Measurements from ENCODE around the gene KCND2.

Gene KCND2

DNA sequence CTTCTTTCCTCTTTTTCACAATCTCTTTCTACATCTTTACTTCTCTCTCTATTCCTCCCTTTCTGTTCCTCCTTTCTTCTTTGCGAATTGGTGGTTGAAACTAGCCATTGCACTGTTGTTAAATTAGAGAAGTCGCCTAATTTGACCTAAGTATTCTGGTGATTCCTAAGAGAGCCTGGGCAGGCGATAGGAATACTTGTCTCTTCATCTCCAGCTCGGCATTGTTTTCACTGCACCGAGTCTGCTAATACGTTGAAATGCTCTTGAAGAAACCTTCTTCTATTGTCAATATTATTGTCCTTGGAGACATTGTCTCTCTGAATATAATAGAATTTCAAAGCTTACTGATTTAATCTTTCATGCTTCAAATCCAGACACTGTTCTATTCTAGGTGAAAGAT lies 31.7 kb downstream of the KCND2 start:
- H3K9me3 ChIP-seq (ENCODE audit: control extremely low read depth in 1 of 5, control insufficient read depth in 4 of 5, insufficient read depth in 2 of 5, low read depth in 1 of 5, low read length in 4 of 5) = no peaks in the 10 kb centered on the region
- POLR2A ChIA-PET = no interaction called here

GRCh38 chr7:120307991-120308545 lies 35.1 kb downstream of the KCND2 start:
- H3K27me3 ChIP-seq (replicated peaks in 2 of 5; ENCODE audit: control insufficient read depth in 4 of 5, insufficient read depth in 5 of 5, low read length in 4 of 5) = peaks cover 0 to 3% (median 0%) of the 10 kb centered on the region in 5 experiments
- no peak overlapping the region for H3K4me3 ChIP-seq (ENCODE audit: control insufficient read depth in 1 of 7, extremely low read depth in 1 of 7, insufficient read depth in 4 of 7, low read depth in 2 of 7, low read length in 6 of 7)
- CTCF ChIA-PET = no interaction called here
- no peak for DNase-seq
- no peaks in the 10 kb centered on the region for H3K36me3 ChIP-seq (ENCODE audit: control insufficient read depth in 4 of 4, insufficient read depth in 4 of 4, low read length in 3 of 4)
- H3K27ac ChIP-seq (ENCODE audit: insufficient read depth in 1 of 2, low read depth in 1 of 2, low read length in 2 of 2, poor library complexity in 1 of 2, severe bottlenecking in 2 of 2) = no peak overlapping the region
- no peaks in the 10 kb centered on the region for H3K4me1 ChIP-seq (ENCODE audit: control extremely low read depth in 1 of 4, control insufficient read depth in 4 of 4, insufficient read depth in 4 of 4, low read length in 3 of 4)
- no peaks in the 10 kb centered on the region for H3K9me3 ChIP-seq (ENCODE audit: control extremely low read depth in 1 of 5, control insufficient read depth in 4 of 5, insufficient read depth in 2 of 5, low read depth in 1 of 5, low read length in 4 of 5)
- POLR2A ChIA-PET = no interaction called here
- WGBS (ENCODE audit: insufficient coverage) = 38% methylated on average over 1 of the region's 4 CpGs

More for the DNA sequence above, 31.7 kb downstream of the KCND2 start:
- no peak for DNase-seq
- H3K27ac ChIP-seq (ENCODE audit: insufficient read depth in 1 of 2, low read depth in 1 of 2, low read length in 2 of 2, poor library complexity in 1 of 2, severe bottlenecking in 2 of 2) = no peak overlapping the region
- H3K36me3 ChIP-seq (ENCODE audit: control insufficient read depth in 4 of 4, insufficient read depth in 4 of 4, low read length in 3 of 4) = no peaks in the 10 kb centered on the region
- WGBS (ENCODE audit: insufficient coverage) = 100% methylated on average over 4 of the region's 6 CpGs
- H3K4me1 ChIP-seq (ENCODE audit: control extremely low read depth in 1 of 4, control insufficient read depth in 4 of 4, insufficient read depth in 4 of 4, low read length in 3 of 4) = no peaks in the 10 kb centered on the region
- CTCF ChIA-PET = no interaction called here
- H3K4me3 ChIP-seq (ENCODE audit: control insufficient read depth in 1 of 7, extremely low read depth in 1 of 7, insufficient read depth in 4 of 7, low read depth in 2 of 7, low read length in 6 of 7) = no peak overlapping the region
- H3K27me3 ChIP-seq (replicated peaks in 2 of 5; ENCODE audit: control insufficient read depth in 4 of 5, insufficient read depth in 5 of 5, low read length in 4 of 5) = peaks cover 0 to 3% (median 0%) of the 10 kb centered on the region in 5 experiments

DNA sequence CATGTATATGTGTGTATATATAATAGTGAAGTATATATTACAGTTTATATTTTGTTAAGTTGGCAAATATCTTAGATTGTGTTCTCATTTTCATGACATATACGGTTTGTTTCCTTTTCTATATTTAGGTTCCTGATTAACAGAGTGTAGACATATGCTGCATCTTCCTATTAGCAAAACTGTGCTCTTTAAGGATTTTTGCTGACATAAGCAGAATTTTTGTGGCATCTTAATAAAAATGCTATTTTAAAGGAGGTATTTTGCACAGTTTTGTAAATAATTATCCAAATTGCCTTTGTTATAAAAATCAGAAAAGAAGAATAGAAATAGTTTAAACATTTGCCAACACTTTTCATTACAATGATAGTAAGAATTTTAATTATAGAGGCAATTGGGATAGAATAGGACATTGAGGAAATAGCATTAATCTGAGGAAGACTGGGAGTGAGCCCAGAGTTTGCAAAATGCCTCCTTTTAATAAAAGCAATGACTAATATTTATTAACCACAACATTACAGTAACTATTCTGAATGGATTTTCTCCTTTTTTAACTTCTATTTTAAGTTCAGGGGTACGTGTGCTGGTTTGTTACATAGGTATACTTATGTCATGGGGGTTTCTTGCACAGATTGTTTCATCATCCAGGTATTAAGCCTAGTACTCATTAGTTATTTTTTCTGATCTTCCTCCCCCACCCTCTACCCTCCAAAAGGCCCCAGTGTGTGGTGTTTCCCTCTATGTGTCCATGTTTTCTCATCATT lies 38.2 kb downstream of the KCND2 start:
- ChIA-PET CTCF (no interaction called here), POLR2A (no interaction called here)
- no CpG with 5 or more reads among the region's 2 CpGs for WGBS (ENCODE audit: insufficient coverage)

GRCh38 chr7:120320218-120320961 lies 47.4 kb downstream of the KCND2 start:
- POLR2A ChIA-PET = no interaction called here

More for the DNA sequence above, 38.2 kb downstream of the KCND2 start:
- Histone ChIP-seq H3K27me3 (replicated peaks in 2 of 5; ENCODE audit: control insufficient read depth in 4 of 5, insufficient read depth in 5 of 5, low read length in 4 of 5) (peaks cover 0 to 3% (median 0%) of the 10 kb centered on the region in 5 experiments), H3K4me3 (ENCODE audit: control insufficient read depth in 1 of 7, extremely low read depth in 1 of 7, insufficient read depth in 4 of 7, low read depth in 2 of 7, low read length in 6 of 7) (no peak overlapping the region), H3K4me1 (ENCODE audit: control extremely low read depth in 1 of 4, control insufficient read depth in 4 of 4, insufficient read depth in 4 of 4, low read length in 3 of 4) (no peaks in the 10 kb centered on the region), H3K27ac (ENCODE audit: insufficient read depth in 1 of 2, low read depth in 1 of 2, low read length in 2 of 2, poor library complexity in 1 of 2, severe bottlenecking in 2 of 2) (no peak overlapping the region), H3K36me3 (ENCODE audit: control insufficient read depth in 4 of 4, insufficient read depth in 4 of 4, low read length in 3 of 4) (no peaks in the 10 kb centered on the region), H3K9me3 (ENCODE audit: control extremely low read depth in 1 of 5, control insufficient read depth in 4 of 5, insufficient read depth in 2 of 5, low read depth in 1 of 5, low read length in 4 of 5) (no peaks in the 10 kb centered on the region)
- DNase-seq = no peak

DNA sequence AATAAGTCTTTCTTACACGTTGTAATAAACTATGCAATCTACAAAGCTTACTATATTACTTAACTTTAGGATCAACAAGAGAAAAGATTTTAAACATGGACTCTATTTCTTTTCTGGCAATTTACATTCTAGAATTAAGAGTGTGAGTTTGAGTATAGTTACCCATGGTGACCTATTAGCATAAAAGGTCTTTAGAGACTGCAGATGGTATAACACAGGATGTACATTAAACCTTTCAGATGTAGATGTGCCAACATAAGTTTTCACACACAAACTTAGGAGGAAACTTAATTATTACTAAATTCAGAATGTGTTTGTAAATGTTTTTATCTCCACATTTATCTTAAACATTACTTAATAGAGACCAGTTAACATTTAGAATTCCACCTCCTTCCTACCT lies 54.1 kb downstream of the KCND2 start:
- no peaks in the 10 kb centered on the region for H3K27me3 ChIP-seq (replicated peaks in 2 of 5; ENCODE audit: control insufficient read depth in 4 of 5, insufficient read depth in 5 of 5, low read length in 4 of 5)
- ChIA-PET POLR2A (no interaction called here), CTCF (no interaction called here)
- no peaks in the 10 kb centered on the region for H3K36me3 ChIP-seq (ENCODE audit: control insufficient read depth in 4 of 4, insufficient read depth in 4 of 4, low read length in 3 of 4)
- no peak overlapping the region for H3K27ac ChIP-seq (ENCODE audit: insufficient read depth in 1 of 2, low read depth in 1 of 2, low read length in 2 of 2, poor library complexity in 1 of 2, severe bottlenecking in 2 of 2)
- WGBS (ENCODE audit: insufficient coverage) = no CpG with 5 or more reads among the region's 1 CpG
- no peaks in the 10 kb centered on the region for H3K4me1 ChIP-seq (ENCODE audit: control extremely low read depth in 1 of 4, control insufficient read depth in 4 of 4, insufficient read depth in 4 of 4, low read length in 3 of 4)
- DNase-seq = no peak
- H3K4me3 ChIP-seq (ENCODE audit: control insufficient read depth in 1 of 7, extremely low read depth in 1 of 7, insufficient read depth in 4 of 7, low read depth in 2 of 7, low read length in 6 of 7) = no peak overlapping the region
- H3K9me3 ChIP-seq (ENCODE audit: control extremely low read depth in 1 of 5, control insufficient read depth in 4 of 5, insufficient read depth in 2 of 5, low read depth in 1 of 5, low read length in 4 of 5) = no peaks in the 10 kb centered on the region

More at GRCh38 chr7:120320218-120320961, 47.4 kb downstream of the KCND2 start:
- WGBS (ENCODE audit: insufficient coverage) = 64% methylated on average over 2 of the region's 3 CpGs
- H3K27me3 ChIP-seq (replicated peaks in 2 of 5; ENCODE audit: control insufficient read depth in 4 of 5, insufficient read depth in 5 of 5, low read length in 4 of 5) = no peaks in the 10 kb centered on the region
- H3K4me3 ChIP-seq (ENCODE audit: control insufficient read depth in 1 of 7, extremely low read depth in 1 of 7, insufficient read depth in 4 of 7, low read depth in 2 of 7, low read length in 6 of 7) = no peak overlapping the region
- no peaks in the 10 kb centered on the region for H3K4me1 ChIP-seq (ENCODE audit: control extremely low read depth in 1 of 4, control insufficient read depth in 4 of 4, insufficient read depth in 4 of 4, low read length in 3 of 4)
- H3K27ac ChIP-seq (ENCODE audit: insufficient read depth in 1 of 2, low read depth in 1 of 2, low read length in 2 of 2, poor library complexity in 1 of 2, severe bottlenecking in 2 of 2) = no peak overlapping the region
- CTCF ChIA-PET = no interaction called here
- no peak for DNase-seq
- no peaks in the 10 kb centered on the region for H3K36me3 ChIP-seq (ENCODE audit: control insufficient read depth in 4 of 4, insufficient read depth in 4 of 4, low read length in 3 of 4)
- H3K9me3 ChIP-seq (ENCODE audit: control extremely low read depth in 1 of 5, control insufficient read depth in 4 of 5, insufficient read depth in 2 of 5, low read depth in 1 of 5, low read length in 4 of 5) = no peaks in the 10 kb centered on the region

DNA sequence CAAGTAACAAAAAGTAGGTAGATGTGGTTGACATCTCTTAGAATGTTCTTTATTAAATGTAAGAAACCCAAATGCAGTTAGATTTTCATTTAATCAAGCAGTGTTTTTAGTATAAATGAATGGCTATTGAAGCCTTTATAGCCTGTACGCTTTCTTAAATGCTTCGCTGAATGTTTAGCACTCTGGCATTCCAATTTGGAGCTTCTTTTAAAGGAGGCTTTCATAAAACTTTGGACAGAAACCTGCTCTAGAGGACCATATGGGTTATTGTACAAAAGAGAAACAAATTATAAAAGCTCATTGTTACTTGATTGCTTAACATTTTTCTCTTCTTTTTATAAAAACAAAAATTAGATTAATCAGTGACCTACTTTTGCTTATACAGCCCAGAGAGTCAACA lies 59.5 kb downstream of the KCND2 start:
- WGBS (ENCODE audit: insufficient coverage) = 100% methylated on average over 2 of the region's 2 CpGs

DNA sequence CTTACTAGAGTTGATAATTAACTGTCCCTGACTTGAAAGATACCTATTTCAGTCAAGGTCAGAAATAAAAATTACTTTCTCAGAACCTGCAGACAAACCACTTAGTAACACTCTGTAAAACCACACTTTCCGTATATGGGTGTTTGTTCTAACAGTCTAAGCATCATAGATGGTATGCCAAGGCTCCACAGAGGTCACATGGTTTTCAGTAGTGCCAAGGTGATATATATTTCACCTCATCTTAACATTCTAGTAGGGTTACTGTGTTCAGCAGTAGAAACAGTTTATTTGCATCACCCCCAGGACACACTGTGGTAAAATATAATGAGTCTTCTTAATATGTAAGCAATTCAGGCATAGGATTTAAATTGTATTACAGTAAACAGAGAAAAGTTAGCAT lies 61.5 kb downstream of the KCND2 start:
- 100% methylated on average over 1 of the region's 1 CpG for WGBS (ENCODE audit: insufficient coverage)
- H3K36me3 ChIP-seq (ENCODE audit: control insufficient read depth in 4 of 4, insufficient read depth in 4 of 4, low read length in 3 of 4) = no peaks in the 10 kb centered on the region
- no peak overlapping the region for H3K27ac ChIP-seq (ENCODE audit: insufficient read depth in 1 of 2, low read depth in 1 of 2, low read length in 2 of 2, poor library complexity in 1 of 2, severe bottlenecking in 2 of 2)
- H3K4me1 ChIP-seq (ENCODE audit: control extremely low read depth in 1 of 4, control insufficient read depth in 4 of 4, insufficient read depth in 4 of 4, low read length in 3 of 4) = no peaks in the 10 kb centered on the region
- POLR2A ChIA-PET = no interaction called here
- CTCF ChIA-PET = no interaction called here
- no peak for DNase-seq
- H3K27me3 ChIP-seq (replicated peaks in 2 of 5; ENCODE audit: control insufficient read depth in 4 of 5, insufficient read depth in 5 of 5, low read length in 4 of 5) = no peaks in the 10 kb centered on the region
- H3K9me3 ChIP-seq (ENCODE audit: control extremely low read depth in 1 of 5, control insufficient read depth in 4 of 5, insufficient read depth in 2 of 5, low read depth in 1 of 5, low read length in 4 of 5) = no peaks in the 10 kb centered on the region
- no peak overlapping the region for H3K4me3 ChIP-seq (ENCODE audit: control insufficient read depth in 1 of 7, extremely low read depth in 1 of 7, insufficient read depth in 4 of 7, low read depth in 2 of 7, low read length in 6 of 7)

More for the DNA sequence above, 59.5 kb downstream of the KCND2 start:
- H3K4me1 ChIP-seq (ENCODE audit: control extremely low read depth in 1 of 4, control insufficient read depth in 4 of 4, insufficient read depth in 4 of 4, low read length in 3 of 4) = no peaks in the 10 kb centered on the region
- ChIA-PET POLR2A (no interaction called here), CTCF (no interaction called here)
- H3K27ac ChIP-seq (ENCODE audit: insufficient read depth in 1 of 2, low read depth in 1 of 2, low read length in 2 of 2, poor library complexity in 1 of 2, severe bottlenecking in 2 of 2) = no peak overlapping the region
- no peaks in the 10 kb centered on the region for H3K9me3 ChIP-seq (ENCODE audit: control extremely low read depth in 1 of 5, control insufficient read depth in 4 of 5, insufficient read depth in 2 of 5, low read depth in 1 of 5, low read length in 4 of 5)
- no peak overlapping the region for H3K4me3 ChIP-seq (ENCODE audit: control insufficient read depth in 1 of 7, extremely low read depth in 1 of 7, insufficient read depth in 4 of 7, low read depth in 2 of 7, low read length in 6 of 7)
- no peak for DNase-seq
- H3K27me3 ChIP-seq (replicated peaks in 2 of 5; ENCODE audit: control insufficient read depth in 4 of 5, insufficient read depth in 5 of 5, low read length in 4 of 5) = no peaks in the 10 kb centered on the region
- no peaks in the 10 kb centered on the region for H3K36me3 ChIP-seq (ENCODE audit: control insufficient read depth in 4 of 4, insufficient read depth in 4 of 4, low read length in 3 of 4)
